ENCODE measurements around the gene PMEPA1.
A peak's percentile ranks its signal among the peaks of the same experiment; 100 is the strongest.

Gene PMEPA1

GRCh38 chr20:57732226-57732625 lies 22.4 kb upstream of the PMEPA1 start:
- Histone ChIP-seq H3K27me3 (ENCODE audit: control insufficient read depth, insufficient read depth, low read length) (peaks cover 4% of the 10 kb centered on the region), H3K36me3 (ENCODE audit: control insufficient read depth, insufficient read depth, low read length) (no peaks in the 10 kb centered on the region), H3K4me3 (ENCODE audit: low read length) (no peak overlapping the region), H3K27ac (ENCODE audit: low read depth, low read length) (no peak overlapping the region), H3K4me1 (ENCODE audit: control insufficient read depth, insufficient read depth, low read length) (no peaks in the 10 kb centered on the region), H3K9ac (ENCODE audit: low read length) (no peak overlapping the region)

- no peak overlapping the region for H3K9ac ChIP-seq (ENCODE audit: low read length)
- H3K4me1 ChIP-seq (ENCODE audit: control insufficient read depth, insufficient read depth, low read length) = no peaks in the 10 kb centered on the region
- H3K27ac ChIP-seq (ENCODE audit: low read depth, low read length) = no peak overlapping the region
- H3K27me3 ChIP-seq (ENCODE audit: control insufficient read depth, insufficient read depth, low read length) = peaks cover 4% of the 10 kb centered on the region
- H3K36me3 ChIP-seq (ENCODE audit: control insufficient read depth, insufficient read depth, low read length) = no peaks in the 10 kb centered on the region
- H3K4me3 ChIP-seq (ENCODE audit: low read length) = no peak overlapping the region
Measured at GRCh38 chr20:57728762-57729161, 18.9 kb upstream of the PMEPA1 start.

DNA sequence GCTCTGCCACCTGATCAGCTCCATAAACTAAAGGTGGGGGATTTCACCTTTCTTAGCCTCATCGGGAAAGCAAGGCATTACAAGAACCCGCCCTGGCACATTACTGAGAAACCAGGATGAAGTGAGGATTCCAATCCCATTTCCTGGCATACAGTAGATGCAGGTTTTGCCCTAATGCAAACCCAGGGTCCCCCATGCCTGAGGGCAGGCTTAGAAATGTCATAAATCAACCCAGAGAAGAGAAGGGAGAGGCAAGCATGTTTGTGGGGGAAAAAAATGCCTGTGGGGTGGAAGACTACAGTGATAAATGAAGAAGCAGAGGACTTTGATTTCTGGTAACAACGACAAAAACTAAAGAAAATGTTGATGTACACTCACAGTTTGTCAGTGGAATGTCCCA lies 18.0 kb upstream of the PMEPA1 start:
- Histone ChIP-seq H3K27me3 (ENCODE audit: control insufficient read depth, insufficient read depth, low read length) (peaks cover 4% of the 10 kb centered on the region), H3K9ac (ENCODE audit: low read length) (no peak overlapping the region), H3K27ac (ENCODE audit: low read depth, low read length) (no peak overlapping the region), H3K4me1 (ENCODE audit: control insufficient read depth, insufficient read depth, low read length) (no peaks in the 10 kb centered on the region), H3K4me3 (ENCODE audit: low read length) (no peak overlapping the region), H3K36me3 (ENCODE audit: control insufficient read depth, insufficient read depth, low read length) (no peaks in the 10 kb centered on the region)

DNA sequence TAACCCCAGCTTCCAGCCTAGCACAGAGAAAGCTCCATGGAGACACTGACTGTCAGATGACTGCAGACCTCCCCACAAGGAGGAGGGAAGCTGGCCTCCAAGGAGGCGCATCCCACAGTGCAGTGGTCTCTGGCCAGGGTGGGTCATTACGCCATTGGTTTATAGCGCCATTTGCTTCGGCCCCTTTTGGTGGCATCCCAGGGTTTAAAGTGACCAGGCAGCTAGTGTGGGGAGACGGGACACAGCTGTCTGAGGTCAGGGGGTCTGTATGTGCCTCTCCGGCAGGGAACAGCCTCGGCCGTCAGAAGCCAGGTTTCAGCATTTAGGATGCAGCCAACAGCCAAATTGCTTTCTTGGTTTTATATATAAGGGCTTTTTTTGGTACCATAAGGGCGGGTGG lies 15.8 kb upstream of the PMEPA1 start:
- Histone ChIP-seq H3K9ac (ENCODE audit: low read length) (no peak overlapping the region), H3K27ac (ENCODE audit: low read depth, low read length) (no peak overlapping the region), H3K27me3 (ENCODE audit: control insufficient read depth, insufficient read depth, low read length) (peaks cover 4% of the 10 kb centered on the region), H3K36me3 (ENCODE audit: control insufficient read depth, insufficient read depth, low read length) (no peaks in the 10 kb centered on the region), H3K4me1 (ENCODE audit: control insufficient read depth, insufficient read depth, low read length) (no peaks in the 10 kb centered on the region), H3K4me3 (ENCODE audit: low read length) (no peak overlapping the region)

GRCh38 chr20:57724610-57725405 lies 15.0 kb upstream of the PMEPA1 start:
- no peaks in the 10 kb centered on the region for H3K36me3 ChIP-seq (ENCODE audit: control insufficient read depth, insufficient read depth, low read length)
- no peak overlapping the region for H3K9ac ChIP-seq (ENCODE audit: low read length)
- H3K27ac ChIP-seq (ENCODE audit: low read depth, low read length) = no peak overlapping the region
- no peaks in the 10 kb centered on the region for H3K27me3 ChIP-seq (ENCODE audit: control insufficient read depth, insufficient read depth, low read length)
- H3K4me3 ChIP-seq (ENCODE audit: low read length) = no peak overlapping the region
- H3K4me1 ChIP-seq (ENCODE audit: control insufficient read depth, insufficient read depth, low read length) = no peaks in the 10 kb centered on the region

DNA sequence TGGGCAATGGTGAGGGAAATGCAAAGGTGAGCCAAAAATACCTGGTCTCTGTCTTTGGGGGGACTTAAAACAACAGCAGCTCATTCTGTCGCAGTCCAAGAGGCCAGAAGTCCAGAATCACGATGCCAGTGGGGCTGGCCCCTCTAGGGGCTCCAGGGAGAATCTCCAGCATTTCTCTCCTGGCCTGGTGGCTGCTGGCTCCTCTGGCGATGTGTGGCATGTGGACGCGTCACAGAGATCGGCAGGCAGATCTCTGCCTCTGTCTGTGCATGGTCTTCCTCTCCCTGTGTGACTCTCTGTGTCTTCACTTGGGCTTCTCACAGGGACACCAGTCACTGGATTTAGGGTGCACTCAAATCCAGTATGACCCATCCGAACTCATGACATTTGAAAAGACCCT lies 14.0 kb upstream of the PMEPA1 start:
- no peak overlapping the region for H3K9ac ChIP-seq (ENCODE audit: low read length)
- H3K36me3 ChIP-seq (ENCODE audit: control insufficient read depth, insufficient read depth, low read length) = no peaks in the 10 kb centered on the region
- no peaks in the 10 kb centered on the region for H3K27me3 ChIP-seq (ENCODE audit: control insufficient read depth, insufficient read depth, low read length)
- no peak overlapping the region for H3K27ac ChIP-seq (ENCODE audit: low read depth, low read length)
- no peak overlapping the region for H3K4me3 ChIP-seq (ENCODE audit: low read length)
- H3K4me1 ChIP-seq (ENCODE audit: control insufficient read depth, insufficient read depth, low read length) = peaks cover 3% of the 10 kb centered on the region

- Histone ChIP-seq H3K4me1 (ENCODE audit: control insufficient read depth, insufficient read depth, low read length) (peaks cover 4% of the 10 kb centered on the region), H3K27me3 (ENCODE audit: control insufficient read depth, insufficient read depth, low read length) (no peaks in the 10 kb centered on the region), H3K27ac (ENCODE audit: low read depth, low read length) (no peak overlapping the region)
Measured at GRCh38 chr20:57719951-57720350, 10.1 kb upstream of the PMEPA1 start.

GRCh38 chr20:57718490-57719009 lies 8.7 kb upstream of the PMEPA1 start:
- no peak overlapping the region for H3K9ac ChIP-seq (ENCODE audit: low read length)
- H3K4me1 ChIP-seq (ENCODE audit: control insufficient read depth, insufficient read depth, low read length) = peaks cover 9% of the 10 kb centered on the region
- no peaks in the 10 kb centered on the region for H3K36me3 ChIP-seq (ENCODE audit: control insufficient read depth, insufficient read depth, low read length)
- H3K27me3 ChIP-seq (ENCODE audit: control insufficient read depth, insufficient read depth, low read length) = no peaks in the 10 kb centered on the region
- H3K27ac ChIP-seq (ENCODE audit: low read depth, low read length) = no peak overlapping the region
- H3K4me3 ChIP-seq (ENCODE audit: low read length) = peak overlapping the region; percentile 18

More at GRCh38 chr20:57719951-57720350, 10.1 kb upstream of the PMEPA1 start:
- no peaks in the 10 kb centered on the region for H3K36me3 ChIP-seq (ENCODE audit: control insufficient read depth, insufficient read depth, low read length)
- H3K9ac ChIP-seq (ENCODE audit: low read length) = no peak overlapping the region
- no peak overlapping the region for H3K4me3 ChIP-seq (ENCODE audit: low read length)

GRCh38 chr20:57717797-57718196 lies 8.0 kb upstream of the PMEPA1 start:
- Histone ChIP-seq H3K27ac (ENCODE audit: low read depth, low read length) (no peak overlapping the region), H3K4me3 (ENCODE audit: low read length) (no peak overlapping the region), H3K36me3 (ENCODE audit: control insufficient read depth, insufficient read depth, low read length) (no peaks in the 10 kb centered on the region), H3K9ac (ENCODE audit: low read length) (no peak overlapping the region), H3K27me3 (ENCODE audit: control insufficient read depth, insufficient read depth, low read length) (no peaks in the 10 kb centered on the region), H3K4me1 (ENCODE audit: control insufficient read depth, insufficient read depth, low read length) (peaks cover 9% of the 10 kb centered on the region)

- Histone ChIP-seq H3K4me1 (ENCODE audit: control insufficient read depth, insufficient read depth, low read length) (peaks cover 9% of the 10 kb centered on the region), H3K4me3 (ENCODE audit: low read length) (no peak overlapping the region), H3K27me3 (ENCODE audit: control insufficient read depth, insufficient read depth, low read length) (no peaks in the 10 kb centered on the region), H3K36me3 (ENCODE audit: control insufficient read depth, insufficient read depth, low read length) (no peaks in the 10 kb centered on the region), H3K27ac (ENCODE audit: low read depth, low read length) (no peak overlapping the region), H3K9ac (ENCODE audit: low read length) (no peak overlapping the region)
Measured at GRCh38 chr20:57716901-57717300, 7.1 kb upstream of the PMEPA1 start.

GRCh38 chr20:57716202-57716601 lies 6.4 kb upstream of the PMEPA1 start:
- Histone ChIP-seq H3K27me3 (ENCODE audit: control insufficient read depth, insufficient read depth, low read length) (no peaks in the 10 kb centered on the region), H3K27ac (ENCODE audit: low read depth, low read length) (no peak overlapping the region), H3K4me3 (ENCODE audit: low read length) (no peak overlapping the region), H3K4me1 (ENCODE audit: control insufficient read depth, insufficient read depth, low read length) (peaks cover 11% of the 10 kb centered on the region), H3K9ac (ENCODE audit: low read length) (no peak overlapping the region), H3K36me3 (ENCODE audit: control insufficient read depth, insufficient read depth, low read length) (no peaks in the 10 kb centered on the region)

- Histone ChIP-seq H3K4me1 (ENCODE audit: control insufficient read depth, insufficient read depth, low read length) (peaks cover 12% of the 10 kb centered on the region), H3K4me3 (ENCODE audit: low read length) (no peak overlapping the region), H3K9ac (ENCODE audit: low read length) (no peak overlapping the region), H3K27me3 (ENCODE audit: control insufficient read depth, insufficient read depth, low read length) (no peaks in the 10 kb centered on the region), H3K27ac (ENCODE audit: low read depth, low read length) (no peak overlapping the region), H3K36me3 (ENCODE audit: control insufficient read depth, insufficient read depth, low read length) (no peaks in the 10 kb centered on the region)
Measured at GRCh38 chr20:57715268-57715904, 5.6 kb upstream of the PMEPA1 start.
